K562 (cell line): ENCODE measurements around the gene BTRC. TPM values are rescaled to one million over a fixed set of nuclear protein-coding genes. Genes with fewer than 3 reads are reported as not detected.

Experiments
- ATAC-seq: fragments of 200-7000 bp; cut with Tn5 transposase; 3 replicates; pipeline ENCODE4 v1.9.1; 2020; ENCODE audit warnings: moderate library complexity
- BruUV-seq: library from RNA; stranded (reverse); fragments of 400-500 nt; replicated peaks from 2 replicates; lab custom pipeline; 2021; lab: Mats Ljungman, UMichigan
- CTCF ChIA-PET: fragments of 300-600 bp; formaldehyde crosslinking; extraction: SDS; loops from one replicate; lab custom pipeline; 2021; ENCODE audit warnings: low intra/inter-chr PET ratio; lab: Yijun Ruan, JAX
- POLR2A ChIA-PET: fragments of 300-600, 350-650 bp; sonication (Branson Sonifier 250); formaldehyde crosslinking; extraction: SDS; loops from one replicate; lab custom pipeline; 2021; ENCODE audit warnings: antibody characterized with exemption, inconsistent platforms; lab: Yijun Ruan, JAX
- DNase-seq, 4 experiments: peaks; one replicate each; pipeline versions ENCODE4 v3.0.0 to v3.0.0-alpha.2; 2011 to 2018; ENCODE audit warnings: low spot score in 3 of 4, mixed read lengths in 3 of 4; ENCODE audit errors: extremely low read depth in 1 of 4
- FAIRE-seq: peaks from 2 replicates; lab custom pipeline; 2011; peaks lifted over from hg19 to GRCh38; lab: Jason Lieb, UNC
- H2AFZ ChIP-seq: 2 replicates; pipeline ENCODE4 v1.6.0; 2011; ENCODE audit warnings: low read depth, low read length, control low read depth, inconsistent platforms
- H3K27ac ChIP-seq: fragments of 200-600 bp; 3 replicates; pipeline ENCODE4 v1.8.0; 2011; ENCODE audit warnings: low read depth, mild to moderate bottlenecking, control low read depth, inconsistent platforms, low read length, moderate library complexity, mixed read lengths; ENCODE audit errors: extremely low read depth
- H3K27me3 ChIP-seq, 2 experiments: fragments of 300-600 bp in 1 of 2; 2 replicates in 1 of 2; 3 replicates in 1 of 2; pipeline versions ENCODE4 v1.6.0 to v1.8.0; 2011; ENCODE audit warnings: inconsistent platforms in 2 of 2, low read length in 2 of 2, mild to moderate bottlenecking in 1 of 2, mixed read lengths in 1 of 2, moderate library complexity in 1 of 2; ENCODE audit not compliant: control insufficient read depth in 2 of 2, insufficient read depth in 2 of 2
- H3K36me3 ChIP-seq: fragments of 300-600 bp; 3 replicates; pipeline ENCODE4 v1.8.0; 2011; ENCODE audit warnings: mild to moderate bottlenecking, low read length, inconsistent platforms; ENCODE audit not compliant: control insufficient read depth, insufficient read depth
- H3K4me1 ChIP-seq, 2 experiments: fragments of 200-600 bp in 1 of 2; replicated peaks in 1 of 2; 2 replicates in 1 of 2; 3 replicates in 1 of 2; pipeline versions ENCODE4 v1.5.1 to v1.8.0; 2011; ENCODE audit warnings: inconsistent platforms in 2 of 2, low read length in 2 of 2, mild to moderate bottlenecking in 1 of 2, mixed read lengths in 1 of 2, moderate library complexity in 1 of 2; ENCODE audit not compliant: control insufficient read depth in 2 of 2, insufficient read depth in 2 of 2
- H3K4me2 ChIP-seq: 2 replicates; pipeline ENCODE4 v1.6.1; 2011; ENCODE audit warnings: low read length, control low read depth, inconsistent platforms, mixed read lengths; ENCODE audit not compliant: insufficient read depth
- H3K4me3 ChIP-seq: fragments of 200-600 bp; sonication (generic), shearing (Covaris generic); 2 replicates; pipeline ENCODE4 v1.5.1; 2016; ENCODE audit warnings: control low read depth, inconsistent platforms
- H3K79me2 ChIP-seq: fragments of 200-600 bp; 3 replicates; pipeline ENCODE4 v1.8.0; 2011; ENCODE audit warnings: low read length, inconsistent platforms; ENCODE audit not compliant: control insufficient read depth, insufficient read depth
- H3K9ac ChIP-seq, 2 experiments: 2 replicates each; pipeline versions ENCODE4 v1.6.0 to v1.6.1; 2011; ENCODE audit warnings: low read depth in 2 of 2, low read length in 2 of 2, control low read depth in 1 of 2, inconsistent platforms in 1 of 2, mild to moderate bottlenecking in 1 of 2, mixed read lengths in 1 of 2; ENCODE audit not compliant: insufficient read depth in 1 of 2
- H3K9me1 ChIP-seq: one replicate; pipeline ENCODE4 v1.6.0; 2011; ENCODE audit warnings: inconsistent platforms, mild to moderate bottlenecking, low read length, moderate library complexity; ENCODE audit not compliant: control insufficient read depth, insufficient read depth
- H3K9me3 ChIP-seq: replicated peaks from 2 replicates; pipeline ENCODE4 v1.5.1; 2011; ENCODE audit warnings: low read depth, low read length, inconsistent platforms; ENCODE audit not compliant: control insufficient read depth, insufficient read depth
- H4K20me1 ChIP-seq: replicated peaks from 2 replicates; pipeline ENCODE4 v1.6.1; 2011; ENCODE audit warnings: low read length, inconsistent platforms, mixed read lengths; ENCODE audit not compliant: control insufficient read depth, insufficient read depth
- ADNP ChIP-seq: fragments of 200-800 bp; sonication (Bioruptor generic); IDR thresholded peaks from 2 replicates; pipeline ENCODE4 v1.6.1; 2016; ENCODE audit warnings: missing genetic modification characterization, missing compliant biosample characterization
- CBFA2T3 ChIP-seq: fragments of 450-650 bp; IDR thresholded peaks from 2 replicates; pipeline ENCODE4 v1.6.1; 2017
- CREM ChIP-seq: IDR thresholded peaks from 2 replicates; pipeline ENCODE4 v1.6.1; 2014; ENCODE audit warnings: antibody characterized with exemption, low read depth
- CSDE1 ChIP-seq, 2 experiments: fragments of 450-650 bp; IDR thresholded peaks; 2 replicates each; pipeline ENCODE4 v1.6.1; 2016; ENCODE audit warnings: mild to moderate bottlenecking in 1 of 2
- FOXA1 ChIP-seq: fragments of 450-650 bp; IDR thresholded peaks from 2 replicates; pipeline ENCODE4 v1.6.1; 2016; ENCODE audit warnings: mild to moderate bottlenecking, borderline replicate concordance
- FOXJ2 ChIP-seq: fragments of 200-800 bp; sonication (Bioruptor generic); IDR thresholded peaks from 2 replicates; pipeline ENCODE4 v1.6.1; 2016; ENCODE audit warnings: missing genetic modification characterization, missing compliant biosample characterization
- HNRNPLL ChIP-seq: fragments of 200-400 bp; formaldehyde crosslinking; IDR thresholded peaks from 2 replicates; pipeline ENCODE4 v1.6.1; 2017; ENCODE audit warnings: low read length, low read depth, mild to moderate bottlenecking; ENCODE audit not compliant: poor library complexity, severe bottlenecking
- KDM1A ChIP-seq, 2 experiments: fragments of 450-650 bp; IDR thresholded peaks; 2 replicates each; pipeline ENCODE4 v1.6.1; 2016; ENCODE audit warnings: mild to moderate bottlenecking in 2 of 2
- PML ChIP-seq: IDR thresholded peaks from 2 replicates; pipeline ENCODE4 v1.6.1; 2012; ENCODE audit warnings: low read length, inconsistent platforms
- RAD51 ChIP-seq: fragments of 450-650 bp; IDR thresholded peaks from 2 replicates; pipeline ENCODE4 v1.7.1; 2016; ENCODE audit warnings: low read depth, mild to moderate bottlenecking, borderline replicate concordance
- RFX1 ChIP-seq: fragments of 450-650 bp; IDR thresholded peaks from 2 replicates; pipeline ENCODE4 v1.6.1; 2016; ENCODE audit warnings: mild to moderate bottlenecking, moderate library complexity
- SOX6 ChIP-seq: fragments of 450-650 bp; IDR thresholded peaks from 2 replicates; pipeline ENCODE4 v1.6.1; 2014; ENCODE audit warnings: mild to moderate bottlenecking
- ZKSCAN3 ChIP-seq: fragments of 250-450 bp; sonication (Bioruptor Pico); IDR thresholded peaks from 2 replicates; pipeline ENCODE4 v1.4.0; 2020
- ZNF696 ChIP-seq: fragments of 250-450 bp; sonication (Bioruptor Pico); conservative IDR thresholded peaks from 2 replicates; pipeline ENCODE4 v1.4.0; 2020; ENCODE audit warnings: mild to moderate bottlenecking, moderate library complexity
- ZNF740 ChIP-seq, 3 experiments: fragments of 200-800 bp in 1 of 3; sonication (Bioruptor generic) in 1 of 3; sonication (generic) in 1 of 3; formaldehyde crosslinking in 1 of 3; IDR thresholded peaks; 2 replicates each; pipeline versions ENCODE4 v1.6.1 to v1.8.0; 2016 to 2022; ENCODE audit warnings: mild to moderate bottlenecking in 2 of 3, missing compliant biosample characterization in 2 of 3, missing genetic modification characterization in 2 of 3, missing genetic modification reagents in 1 of 3
- WGBS: fragments of 100-300 bp; shearing (Covaris generic); methylation state at CpG from one replicate; pipeline ENCODE4 v1.1.6; 2016; ENCODE audit warnings: low coverage, mixed read lengths; ENCODE audit not compliant: insufficient coverage; ENCODE audit errors: missing lambda C conversion rate; 5-methylcytosine and 5-hydroxymethylcytosine counted together
- in situ Hi-C: fragments of 300-500 bp; cut with MboI; formaldehyde crosslinking; loops from 4 replicates; pipeline ENCODE4 v1.15.0; 2018; ENCODE audit warnings: inconsistent platforms, mixed read lengths
- intact Hi-C: fragments of 100-400 bp; cut with micrococcal nuclease; formaldehyde crosslinking; loops from 2 replicates; pipeline ENCODE4 v1.14.2; 2022
- polyA plus RNA-seq, 8 experiments: library from polyadenylated mRNA; depleted of rRNA in 4 of 8; stranded (reverse) in 5 of 8; unstranded in 3 of 8; fragments of >200 nt; fragmentation: Nextera tagmentation in 2 of 8; fragmentation: Illumina TruSeq in 1 of 8; extraction: Ambion mirVana in 2 of 8; extraction: Trizol in 1 of 8; gene quantifications; 2 replicates each; pipeline versions ENCODE4 v1.2.1 to v1.2.3, GENCODE V29; 2011 to 2014; ENCODE audit warnings: inconsistent platforms in 1 of 8, missing spikeins in 1 of 8
- total RNA-seq, 7 experiments: library from RNA; depleted of rRNA in 6 of 7; stranded (reverse); fragments of >200 nt in 6 of 7; fragmentation: Illumina TruSeq in 2 of 7; extraction: Trizol in 2 of 7; gene quantifications; 2 replicates each; pipeline versions ENCODE4 v1.2.1 to v1.2.3, GENCODE V29; 2011 to 2021; ENCODE audit warnings: low replicate concordance in 1 of 7

The BTRC gene
- total and polyA plus RNA-seq, 9 of the 15 experiments (the other 6 are each of a cell fraction or from before 2014, with no cell fraction given) = 1.6 to 15.4 (median 7.0) TPM

GRCh38 chr10:101397140-101397539 lies 43.2 kb downstream of the BTRC start (continued):
- TF ChIP-seq CREM (no peak), ZKSCAN3 (no peak), FOXJ2 (tag) (peak; percentile 89), PML (no peak), CBFA2T3 (no peak), KDM1A (IDR thresholded peaks at IDR 0.05) (0 out of 4 replicates have a peak, but pooled peaks of 1 of the 2 experiments have one; percentile 17), ZNF696 (CRISPR knock-in tag) (no peak), ADNP (tag) (no peak), SOX6 (no peak), FOXA1 (no peak), RFX1 (peak; percentile 96), HNRNPLL (no peak), CSDE1 (IDR thresholded peaks at IDR 0.05) (peak in 1 of 2 experiments; percentile 60; a peak in 1 of 4 replicates)
- TF ChIP-seq, all 486 proteins: peak for 7

- WGBS = 40% methylated on average over 2 of the region's 3 CpGs
- Histone ChIP-seq H3K9me1 (no peaks in the 10 kb centered on the region), H3K9ac (no peak overlapping the region), H4K20me1 (no peaks in the 10 kb centered on the region), H3K9me3 (no peaks in the 10 kb centered on the region), H2AFZ (no peak overlapping the region), H3K4me3 (no peak overlapping the region), H3K36me3 (no peaks in the 10 kb centered on the region), H3K27ac (no peak overlapping the region), H3K79me2 (no peaks in the 10 kb centered on the region), H3K4me2 (no peak overlapping the region), H3K4me1 (no peaks in the 10 kb centered on the region), H3K27me3 (no peaks in the 10 kb centered on the region)
- ChIA-PET POLR2A (interaction anchor here (0.7 to 1.0 kb wide), 2 partner anchors 19 to 40 kb away, joined by 3 read pairs; no protein-coding TSS in a partner anchor), CTCF (no interaction called here)
- in situ Hi-C loops (no loop called here), intact Hi-C loops (no loop called here)
- ATAC-seq = no peak
- no peak for DNase-seq
- TF ChIP-seq ZNF740 (CRISPR knock-in tag; IDR thresholded peaks at IDR 0.05) (no peak), ZNF740 (tag; IDR thresholded peaks at IDR 0.05) (no peak), RAD51 (no peak)
- TF ChIP-seq, all 486 proteins: peak for 0
- no peak for FAIRE-seq
- no TSS peak for BruUV-seq
These were observed 46.6 kb downstream of the BTRC start for GRCh38 chr10:101400585-101400984.
